ENCODE results near the gene SIK3.

DNA sequence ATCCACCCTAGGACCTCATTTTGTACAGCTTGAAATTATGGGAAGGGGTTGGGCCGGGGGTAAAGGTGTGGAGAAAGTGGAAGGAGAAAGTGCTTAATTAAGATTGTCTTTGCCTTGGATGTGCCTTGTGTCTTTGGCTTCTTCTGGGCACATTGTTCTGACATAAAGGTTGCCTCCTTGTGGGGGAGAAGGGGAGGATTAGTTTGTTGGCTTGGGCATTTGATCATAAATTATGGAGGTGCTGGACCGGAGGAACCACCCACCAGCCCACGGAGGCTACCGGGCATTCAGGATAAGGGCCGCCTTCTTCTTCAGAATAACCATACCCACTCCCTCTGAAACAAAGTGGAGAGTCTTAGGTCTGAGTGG is 47.1 kb upstream of the SIK3 start:
- TF ChIP-seq POLR2A (IDR thresholded peaks at IDR 0.05; ENCODE audit: extremely low read depth, insufficient read length): no peak
- TF ChIP-seq, protein P1, sequence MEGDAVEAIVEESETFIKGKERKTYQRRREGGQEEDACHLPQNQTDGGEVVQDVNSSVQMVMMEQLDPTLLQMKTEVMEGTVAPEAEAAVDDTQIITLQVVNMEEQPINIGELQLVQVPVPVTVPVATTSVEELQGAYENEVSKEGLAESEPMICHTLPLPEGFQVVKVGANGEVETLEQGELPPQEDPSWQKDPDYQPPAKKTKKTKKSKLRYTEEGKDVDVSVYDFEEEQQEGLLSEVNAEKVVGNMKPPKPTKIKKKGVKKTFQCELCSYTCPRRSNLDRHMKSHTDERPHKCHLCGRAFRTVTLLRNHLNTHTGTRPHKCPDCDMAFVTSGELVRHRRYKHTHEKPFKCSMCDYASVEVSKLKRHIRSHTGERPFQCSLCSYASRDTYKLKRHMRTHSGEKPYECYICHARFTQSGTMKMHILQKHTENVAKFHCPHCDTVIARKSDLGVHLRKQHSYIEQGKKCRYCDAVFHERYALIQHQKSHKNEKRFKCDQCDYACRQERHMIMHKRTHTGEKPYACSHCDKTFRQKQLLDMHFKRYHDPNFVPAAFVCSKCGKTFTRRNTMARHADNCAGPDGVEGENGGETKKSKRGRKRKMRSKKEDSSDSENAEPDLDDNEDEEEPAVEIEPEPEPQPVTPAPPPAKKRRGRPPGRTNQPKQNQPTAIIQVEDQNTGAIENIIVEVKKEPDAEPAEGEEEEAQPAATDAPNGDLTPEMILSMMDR (IDR thresholded peaks at IDR 0.05; ENCODE audit: low read depth, low read length): no peak
- TF ChIP-seq MYC (IDR thresholded peaks at IDR 0.05; ENCODE audit: low read depth, low read length): no peak
- TF ChIP-seq, protein P2, sequence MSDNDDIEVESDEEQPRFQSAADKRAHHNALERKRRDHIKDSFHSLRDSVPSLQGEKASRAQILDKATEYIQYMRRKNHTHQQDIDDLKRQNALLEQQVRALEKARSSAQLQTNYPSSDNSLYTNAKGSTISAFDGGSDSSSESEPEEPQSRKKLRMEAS (IDR thresholded peaks at IDR 0.05; ENCODE audit: low read depth, low read length): no peak
